Fibroblast of skin of left biceps (primary cell): ENCODE data around the gene DPYSL4.
"Not testable (repeated sequence)": the region's sequence is repeated elsewhere in the genome, so short reads cannot be mapped to it uniquely, and the experiment has no call there.

Experiments used
- DNase-seq, 2 experiments: peaks; one replicate each; pipeline ENCODE4 v3.0.0-alpha.2; 2013; ENCODE audit warnings: low read depth in 2 of 2

DPYSL4 gene

DNA sequence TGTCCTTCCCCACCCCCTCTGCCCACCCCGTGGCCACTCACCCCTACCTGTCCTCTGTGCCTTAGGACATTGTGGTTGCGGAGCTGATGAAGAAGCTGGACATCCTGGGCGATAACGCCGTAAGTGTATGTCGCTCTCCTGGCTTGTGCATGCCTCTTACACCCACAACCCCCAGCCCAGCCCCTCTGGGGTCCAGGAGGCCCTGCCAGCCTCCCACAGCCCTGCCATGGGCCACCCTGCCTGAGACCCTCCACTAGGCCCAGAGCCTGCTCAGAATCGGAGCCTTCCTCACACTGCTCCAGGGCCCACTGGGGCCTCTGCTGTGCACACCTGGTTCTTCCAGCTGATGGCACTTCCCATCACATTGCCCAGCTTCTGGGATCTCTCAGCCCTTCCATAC, 36.8 kb upstream of the DPYSL4 start:
- DNase-seq = no peak

DNA sequence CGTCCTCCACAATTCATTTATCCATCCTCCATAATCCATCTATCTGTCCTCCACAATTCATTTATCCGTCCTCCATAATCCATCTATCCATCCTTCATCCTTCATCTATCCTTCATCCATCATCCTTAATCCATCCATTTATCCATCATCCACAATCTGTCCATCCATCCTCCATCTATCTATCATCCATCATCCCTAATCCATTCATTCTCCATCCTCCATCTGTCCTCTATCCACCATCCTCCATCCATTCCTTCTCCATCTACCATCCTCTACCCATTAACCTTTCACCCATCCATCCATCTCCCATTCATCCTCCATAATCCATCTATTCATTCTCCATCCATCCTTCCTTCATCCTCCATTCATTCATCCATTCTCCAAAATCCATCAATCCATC, 36.0 kb upstream of the DPYSL4 start:
- DNase-seq = no peak

- DNase-seq = no peak
Measured at GRCh38 chr10:132151286-132151950, 35.3 kb upstream of the DPYSL4 start.

DNA sequence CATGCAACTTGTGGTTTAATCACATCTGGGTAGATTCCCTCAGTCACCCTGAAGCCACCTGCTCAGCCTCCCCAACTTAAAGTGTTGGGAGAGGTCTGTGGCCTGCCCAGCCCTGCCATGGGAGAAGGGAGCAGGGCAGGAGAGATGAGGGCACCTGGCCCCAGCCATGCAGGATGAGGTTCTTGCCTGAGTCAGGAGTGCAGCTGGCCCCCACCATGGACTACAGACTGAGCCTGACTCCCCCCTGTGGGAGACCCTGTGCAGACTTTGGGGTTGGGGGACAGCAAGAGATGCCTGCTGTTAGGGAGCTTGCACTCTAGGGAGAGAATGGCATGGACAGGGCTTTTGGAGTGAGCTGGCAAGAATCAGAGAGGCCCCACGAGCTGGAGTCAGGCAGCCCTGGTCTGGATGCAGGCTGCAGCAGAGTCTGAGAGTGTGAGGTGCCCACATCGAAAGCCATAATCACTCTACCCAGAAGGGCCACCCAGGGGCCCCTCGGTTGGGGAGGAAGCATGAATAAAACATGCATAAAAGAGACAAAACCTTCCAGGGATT, 34.7 kb upstream of the DPYSL4 start:
- DNase-seq = no peak

- DNase-seq = no peak
Measured at GRCh38 chr10:132152896-132153580, 33.7 kb upstream of the DPYSL4 start.

- DNase-seq = no peak
Measured at GRCh38 chr10:132153616-132154217, 33.0 kb upstream of the DPYSL4 start.

GRCh38 chr10:132154440-132154839, 32.3 kb upstream of the DPYSL4 start:
- DNase-seq = no peak

- DNase-seq = no peak
Measured at GRCh38 chr10:132154931-132155330, 31.8 kb upstream of the DPYSL4 start.

DNA sequence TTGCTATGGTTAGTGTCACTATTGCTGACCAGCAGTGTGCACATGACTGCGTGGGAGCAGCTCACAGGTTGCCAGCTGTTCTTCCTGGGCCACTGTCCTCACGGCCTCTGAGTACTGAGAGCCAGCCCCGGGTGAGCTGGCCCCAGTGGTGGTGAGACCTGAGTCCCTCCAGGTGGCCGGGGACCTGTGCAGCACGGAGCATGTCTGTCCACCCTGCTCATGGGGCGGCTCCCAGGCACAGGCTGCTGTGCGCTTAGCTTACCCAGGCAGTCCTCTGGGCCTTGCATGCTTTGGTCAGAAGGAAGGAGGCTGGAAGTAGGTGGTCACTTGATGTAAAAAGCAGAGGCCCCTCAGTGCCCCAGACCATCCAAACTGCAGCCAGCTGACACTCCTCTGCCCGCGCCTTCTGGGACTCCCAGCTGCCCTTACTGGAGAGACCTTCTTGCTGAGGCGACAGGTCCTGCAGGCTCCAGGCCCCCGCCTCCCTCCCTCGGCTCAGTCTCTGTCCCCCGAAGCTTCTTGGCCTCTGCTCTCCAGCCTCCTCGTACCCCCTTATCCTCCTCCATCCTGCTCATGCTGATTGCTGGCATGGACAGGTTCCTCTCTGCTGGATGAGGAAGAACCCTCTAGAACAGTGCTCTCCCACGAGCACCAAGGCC, 30.9 kb upstream of the DPYSL4 start:
- DNase-seq = no peak

DNA sequence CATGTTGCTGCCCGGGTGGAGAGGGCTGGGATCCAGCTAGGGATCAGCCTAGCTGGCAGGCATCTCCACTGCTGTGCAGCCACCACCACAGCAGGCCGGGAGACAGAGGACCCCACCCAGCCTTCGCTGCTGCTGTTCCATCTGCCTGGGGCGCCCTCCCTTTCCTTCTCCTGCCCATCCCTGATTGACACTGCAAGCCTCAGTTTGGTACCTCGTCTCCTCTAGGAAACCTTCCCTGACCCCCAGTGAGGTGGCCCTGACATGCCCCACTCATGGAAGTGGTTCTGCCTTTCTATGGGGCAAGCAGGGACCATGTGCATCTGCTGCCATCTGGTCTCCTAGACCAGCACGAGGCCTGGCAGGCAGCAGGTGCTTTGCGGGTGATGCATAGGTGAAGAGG, 30.4 kb upstream of the DPYSL4 start:
- DNase-seq = no peak

DNA sequence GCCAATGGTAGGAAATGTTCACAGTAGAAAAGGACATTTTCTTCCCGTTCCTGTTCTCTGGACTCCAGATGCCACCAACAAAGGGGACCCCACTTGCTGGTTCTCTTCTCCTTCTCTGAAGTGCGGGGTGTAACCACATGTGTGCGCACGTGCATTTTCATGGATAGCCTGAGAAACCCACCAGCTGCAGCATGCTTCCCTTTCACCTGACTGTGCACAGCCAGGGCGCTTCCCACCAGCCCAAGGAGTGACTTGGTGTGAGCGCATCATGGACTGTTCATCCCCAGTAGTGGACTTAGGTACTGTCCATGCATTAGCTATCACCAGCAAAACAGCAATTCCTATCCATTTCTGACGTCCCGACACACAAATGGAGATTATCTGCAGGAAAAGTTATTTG, 29.6 kb upstream of the DPYSL4 start:
- no peak for DNase-seq

- DNase-seq = no peak
Measured at GRCh38 chr10:132158122-132158741, 28.5 kb upstream of the DPYSL4 start.

DNA sequence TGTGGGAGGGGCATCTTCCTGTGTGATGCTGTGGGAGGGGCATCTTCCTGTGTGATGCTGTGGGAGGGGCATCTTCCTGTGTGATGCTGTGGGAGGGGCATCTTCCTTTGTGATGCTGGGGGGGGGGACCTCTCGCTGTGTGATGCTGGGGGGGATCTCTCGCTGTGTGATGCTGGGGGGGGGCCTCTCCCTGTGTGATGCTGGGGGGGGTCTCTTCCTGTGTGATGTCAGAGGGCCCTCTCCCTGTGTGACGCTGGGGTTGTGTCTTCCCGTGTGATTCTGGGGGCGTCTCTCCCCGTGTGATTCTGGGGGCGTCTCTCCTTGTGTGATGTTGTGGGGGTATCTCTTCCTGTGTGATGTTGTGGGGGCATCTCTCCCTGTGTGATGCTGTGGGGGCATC, 27.9 kb upstream of the DPYSL4 start:
- no peak for DNase-seq

DNA sequence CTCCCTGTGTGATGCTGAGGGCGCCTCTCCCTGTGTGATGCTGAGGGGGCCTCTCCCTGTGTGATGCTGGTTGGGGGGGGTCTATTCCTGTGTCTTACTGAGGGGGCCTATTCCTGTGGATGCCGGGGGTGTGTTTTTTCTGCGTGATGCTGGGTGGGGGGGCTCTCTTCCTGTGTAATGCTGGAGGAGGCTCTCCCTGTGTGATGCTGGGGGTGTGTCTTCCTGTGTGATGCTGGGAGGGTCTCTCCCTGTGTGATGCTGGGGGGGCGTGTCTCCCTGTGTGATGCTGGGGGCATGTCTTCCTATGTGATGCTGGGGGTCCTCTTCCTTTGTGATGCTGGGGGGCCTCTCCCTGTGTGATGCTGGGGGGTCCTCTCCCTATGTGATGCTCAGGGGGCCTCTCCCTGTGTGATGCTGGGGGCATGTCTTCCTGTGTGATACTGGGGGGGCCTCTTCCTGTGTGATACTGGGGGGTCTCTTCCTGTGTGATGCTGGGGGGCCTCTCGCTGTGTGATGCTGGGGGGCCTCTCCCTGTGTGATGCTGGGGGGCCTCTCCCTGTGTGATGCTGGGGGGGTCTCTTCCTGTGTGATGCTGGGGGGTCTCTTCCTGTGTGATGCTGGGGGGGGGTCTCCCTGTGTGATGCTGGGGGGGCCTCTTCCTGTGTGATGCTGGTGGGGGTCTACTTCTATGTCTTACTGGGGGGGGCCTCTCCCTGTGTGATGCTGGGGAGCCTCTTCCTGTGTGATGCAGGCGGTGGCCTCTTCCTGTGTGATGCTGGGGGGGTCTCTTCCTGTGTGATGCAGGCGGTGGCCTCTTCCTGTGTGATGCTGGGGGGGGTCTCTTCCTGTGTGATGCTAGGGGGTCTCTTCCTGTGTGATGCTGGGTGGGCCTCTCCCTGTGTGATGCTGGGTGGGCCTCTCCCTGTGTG, 27.2 kb upstream of the DPYSL4 start:
- not testable (repeated sequence) for DNase-seq

DNA sequence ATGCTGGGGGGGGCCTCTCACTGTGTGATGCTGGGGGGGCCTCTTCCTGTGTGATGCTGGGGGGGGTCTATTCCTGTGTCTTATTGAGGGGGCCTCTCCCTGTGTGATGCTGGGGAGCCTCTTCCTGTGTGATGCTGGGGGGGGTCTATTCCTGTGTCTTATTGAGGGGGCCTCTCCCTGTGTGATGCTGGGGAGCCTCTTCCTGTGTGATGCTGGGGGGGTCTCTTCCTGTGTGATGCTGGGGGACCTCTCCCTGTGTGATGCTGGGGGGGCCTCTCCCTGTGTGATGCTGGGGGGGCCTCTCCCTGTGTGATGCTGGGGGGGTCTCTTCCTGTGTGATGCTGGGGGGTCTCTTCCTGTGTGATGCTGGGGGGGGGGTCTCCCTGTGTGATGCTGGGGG, 26.5 kb upstream of the DPYSL4 start:
- not testable (repeated sequence) for DNase-seq

GRCh38 chr10:132160834-132161622, 25.7 kb upstream of the DPYSL4 start:
- not testable (repeated sequence) for DNase-seq

- DNase-seq = no peak
Measured at GRCh38 chr10:132162021-132162531, 24.7 kb upstream of the DPYSL4 start.

- DNase-seq = no peak
Measured at GRCh38 chr10:132162590-132163277, 24.0 kb upstream of the DPYSL4 start.

DNA sequence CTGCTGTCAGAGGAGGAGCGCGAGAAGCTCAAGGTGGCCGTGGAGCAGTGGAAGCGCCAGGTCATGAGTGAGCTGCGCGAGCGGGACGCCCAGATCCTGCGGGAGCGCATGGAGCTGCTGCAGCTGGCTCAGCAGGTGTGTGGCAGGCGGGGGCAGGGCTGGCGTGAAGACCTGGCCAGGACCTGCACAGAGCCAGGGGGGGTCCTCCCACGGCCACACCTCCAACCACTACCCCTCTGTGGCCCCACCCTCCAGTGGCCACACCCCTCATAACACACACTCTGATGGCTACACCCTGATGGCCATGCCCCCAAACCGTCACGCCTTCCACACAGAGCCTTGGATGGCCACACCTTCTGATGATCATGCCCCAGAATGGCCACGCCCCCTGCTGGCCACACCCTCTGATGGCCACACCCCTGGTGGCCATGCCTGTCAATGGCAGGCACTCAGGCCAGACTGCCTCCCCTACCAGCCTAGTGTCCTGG, 23.4 kb upstream of the DPYSL4 start:
- no peak for DNase-seq
